ENCODE measurements around the gene NR1D1.

GRCh38 chr17:40134184-40134583 is 33.8 kb upstream of the NR1D1 start:
- no peak for TF ChIP-seq CTCF (IDR thresholded peaks at IDR 0.05)
- TF ChIP-seq POLR2A (IDR thresholded peaks at IDR 0.05), result no peak
- no peak for TF ChIP-seq EP300 (IDR thresholded peaks at IDR 0.05)

Measured in suprapubic skin (tissue), 3 donors.